OCI-LY3 (cell line): ENCODE results near the gene BAG1.

Experiments
- H2AFZ ChIP-seq: fragments of 200-600, 300-600 bp; shearing (Covaris generic); 2 replicates; pipeline ENCODE4 v1.6.0; 2014; ENCODE audit warnings: antibody characterized with exemption, low read depth, low read length
- H3K27ac ChIP-seq: fragments of 200-600, 300-600 bp; sonication (generic); 2 replicates; pipeline ENCODE4 v1.5.1; 2014; ENCODE audit warnings: mild to moderate bottlenecking, low read length, moderate library complexity, mixed read lengths
- H3K27me3 ChIP-seq: fragments of 200-600, 300-600 bp; sonication (generic); 2 replicates; pipeline ENCODE4 v1.6.1; 2014; ENCODE audit warnings: low read depth, low read length, mixed read lengths
- H3K36me3 ChIP-seq: fragments of 200-600, 300-600 bp; sonication (generic); replicated peaks from 2 replicates; pipeline ENCODE3; 2014; ENCODE audit warnings: low read depth, low read length, mixed read lengths
- H3K4me1 ChIP-seq: fragments of 300-600, 200-600 bp; sonication (generic); 2 replicates; pipeline ENCODE4 v1.6.1; 2014; ENCODE audit warnings: low read length, mixed read lengths
- H3K4me2 ChIP-seq: fragments of 200-600, 300-600 bp; sonication (generic); 2 replicates; pipeline ENCODE4 v1.6.1; 2014; ENCODE audit warnings: low read length, mixed read lengths
- H3K4me3 ChIP-seq: fragments of 300-600, 200-600 bp; sonication (generic); 2 replicates; pipeline ENCODE4 v1.5.1; 2014; ENCODE audit warnings: antibody characterized with exemption, mild to moderate bottlenecking, low read length, moderate library complexity
- H3K79me2 ChIP-seq: fragments of 300-600, 200-600 bp; shearing (Covaris generic); 2 replicates; pipeline ENCODE4 v1.6.1; 2014; ENCODE audit warnings: mild to moderate bottlenecking, low read length, mixed read lengths
- H3K9ac ChIP-seq: fragments of 300-600, 200-600 bp; shearing (Covaris generic); 2 replicates; pipeline ENCODE4 v1.6.0; 2014; ENCODE audit warnings: mild to moderate bottlenecking, low read length, moderate library complexity
- H3K9me3 ChIP-seq: fragments of 200-600, 300-600 bp; shearing (Covaris generic); 2 replicates; pipeline ENCODE4 v1.6.1; 2014; ENCODE audit warnings: low read length, mixed read lengths; ENCODE audit not compliant: insufficient read depth
- H4K20me1 ChIP-seq: fragments of 200-600, 300-600 bp; sonication (generic); 2 replicates; pipeline ENCODE4 v1.6.1; 2016; ENCODE audit warnings: low read length, mixed read lengths; ENCODE audit not compliant: insufficient read depth
- EZH2phosphoT487 ChIP-seq: fragments of 200-600 bp; shearing (Covaris generic); IDR thresholded peaks from 2 replicates; pipeline ENCODE4 v1.6.1; 2018; ENCODE audit warnings: antibody characterized with exemption, mixed run types, low read depth
- TF ChIP-seq, protein P1 (sequence below): fragments of 200-600, 300-600 bp; sonication (generic); IDR thresholded peaks from 2 replicates; pipeline ENCODE4 v1.5.1; 2014; ENCODE audit warnings: antibody characterized with exemption, low read length, low read depth

The BAG1 gene

DNA sequence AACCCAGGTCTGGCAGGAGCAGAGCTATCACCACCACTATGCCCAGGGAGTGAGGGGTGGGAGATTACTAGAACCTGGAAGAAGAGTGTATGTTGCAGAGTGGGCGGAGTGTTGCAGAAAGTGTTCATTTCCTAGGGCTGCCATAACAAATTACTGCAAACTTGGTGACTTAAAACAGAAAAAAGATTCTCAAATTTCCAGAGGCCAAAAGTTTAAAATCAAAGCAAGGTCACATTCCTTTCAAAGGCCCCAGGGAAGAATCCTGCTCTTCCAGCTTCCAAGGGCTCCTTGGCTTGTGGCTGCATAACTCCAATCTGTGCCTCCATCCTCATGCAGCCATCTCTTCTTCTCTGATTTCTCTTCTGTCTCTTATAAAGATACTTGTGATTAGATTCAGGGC is 55.1 kb downstream of the BAG1 start:
- no peaks in the 10 kb centered on the region for H3K79me2 ChIP-seq
- no peak for TF ChIP-seq EZH2phosphoT487
- TF ChIP-seq, protein P1, sequence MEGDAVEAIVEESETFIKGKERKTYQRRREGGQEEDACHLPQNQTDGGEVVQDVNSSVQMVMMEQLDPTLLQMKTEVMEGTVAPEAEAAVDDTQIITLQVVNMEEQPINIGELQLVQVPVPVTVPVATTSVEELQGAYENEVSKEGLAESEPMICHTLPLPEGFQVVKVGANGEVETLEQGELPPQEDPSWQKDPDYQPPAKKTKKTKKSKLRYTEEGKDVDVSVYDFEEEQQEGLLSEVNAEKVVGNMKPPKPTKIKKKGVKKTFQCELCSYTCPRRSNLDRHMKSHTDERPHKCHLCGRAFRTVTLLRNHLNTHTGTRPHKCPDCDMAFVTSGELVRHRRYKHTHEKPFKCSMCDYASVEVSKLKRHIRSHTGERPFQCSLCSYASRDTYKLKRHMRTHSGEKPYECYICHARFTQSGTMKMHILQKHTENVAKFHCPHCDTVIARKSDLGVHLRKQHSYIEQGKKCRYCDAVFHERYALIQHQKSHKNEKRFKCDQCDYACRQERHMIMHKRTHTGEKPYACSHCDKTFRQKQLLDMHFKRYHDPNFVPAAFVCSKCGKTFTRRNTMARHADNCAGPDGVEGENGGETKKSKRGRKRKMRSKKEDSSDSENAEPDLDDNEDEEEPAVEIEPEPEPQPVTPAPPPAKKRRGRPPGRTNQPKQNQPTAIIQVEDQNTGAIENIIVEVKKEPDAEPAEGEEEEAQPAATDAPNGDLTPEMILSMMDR = no peak

DNA sequence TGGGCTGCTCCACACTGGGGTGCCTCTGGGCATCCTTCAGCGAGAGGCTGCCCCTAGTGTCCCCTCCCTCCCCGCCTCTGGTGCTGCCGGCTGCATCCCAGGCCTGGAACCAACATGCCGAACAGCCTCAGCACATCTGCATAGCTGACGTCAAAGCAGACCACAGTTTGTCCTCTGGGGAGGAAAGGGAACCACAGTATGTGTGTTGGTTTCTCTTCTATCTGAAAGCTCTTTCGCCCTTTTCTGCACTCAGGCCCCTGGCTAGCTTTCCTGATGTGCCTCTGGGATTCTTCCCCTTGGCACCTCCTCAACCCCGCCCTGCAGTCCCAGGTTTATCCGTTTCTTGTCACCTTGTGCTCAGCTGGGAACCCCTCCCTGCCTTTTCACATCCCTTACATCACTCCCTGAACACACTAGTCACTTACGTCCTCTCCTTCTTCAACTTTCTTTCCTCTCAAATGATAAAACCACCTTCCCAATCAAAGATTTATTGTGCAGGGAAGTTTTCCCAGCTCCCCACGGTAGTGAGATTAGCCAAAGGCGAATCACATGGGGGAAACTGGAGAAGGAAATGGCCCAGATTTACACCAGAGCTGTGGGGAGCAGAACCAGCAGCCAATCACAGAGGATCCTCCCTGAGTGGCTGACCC is 61.8 kb downstream of the BAG1 start:
- peak overlapping the region; percentile 83 for H3K4me2 ChIP-seq
- peak overlapping the region; percentile 66 for H3K4me3 ChIP-seq
- no peaks in the 10 kb centered on the region for H3K79me2 ChIP-seq
- H3K27ac ChIP-seq = no peak overlapping the region
- H3K9me3 ChIP-seq = no peaks in the 10 kb centered on the region
- peaks cover 19% of the 10 kb centered on the region for H3K27me3 ChIP-seq
- no peaks in the 10 kb centered on the region for H4K20me1 ChIP-seq
- TF ChIP-seq, protein P1 = no peak
- no peak for TF ChIP-seq EZH2phosphoT487
- H3K36me3 ChIP-seq = no peaks in the 10 kb centered on the region
- H2AFZ ChIP-seq = peak overlapping the region; percentile 76; the same call in 1 of the 2 replicates
- peak overlapping the region; percentile 22; the same call in 1 of the 2 replicates for H3K9ac ChIP-seq
- peaks cover 21% of the 10 kb centered on the region for H3K4me1 ChIP-seq

More for the DNA sequence above, 55.1 kb downstream of the BAG1 start:
- H4K20me1 ChIP-seq = no peaks in the 10 kb centered on the region
- H3K4me3 ChIP-seq = no peak overlapping the region
- H3K4me1 ChIP-seq = no peaks in the 10 kb centered on the region
- no peaks in the 10 kb centered on the region for H3K9me3 ChIP-seq
- no peaks in the 10 kb centered on the region for H3K36me3 ChIP-seq
- no peak overlapping the region for H3K27ac ChIP-seq
- no peak overlapping the region for H3K9ac ChIP-seq
- no peak overlapping the region for H3K4me2 ChIP-seq
- H2AFZ ChIP-seq = no peak overlapping the region
- H3K27me3 ChIP-seq = peaks cover 10% of the 10 kb centered on the region
